Right forelimb (tissue), 1 donor: ENCODE results near the gene CADPS2.
"Not testable (repeated sequence)": the region's sequence is repeated elsewhere in the genome, so short reads cannot be mapped to it uniquely, and the experiment has no call there.

Experiments used
- DNase-seq: peaks from one replicate; pipeline ENCODE4 v3.0.0-alpha.2; 2018

The CADPS2 gene

DNA sequence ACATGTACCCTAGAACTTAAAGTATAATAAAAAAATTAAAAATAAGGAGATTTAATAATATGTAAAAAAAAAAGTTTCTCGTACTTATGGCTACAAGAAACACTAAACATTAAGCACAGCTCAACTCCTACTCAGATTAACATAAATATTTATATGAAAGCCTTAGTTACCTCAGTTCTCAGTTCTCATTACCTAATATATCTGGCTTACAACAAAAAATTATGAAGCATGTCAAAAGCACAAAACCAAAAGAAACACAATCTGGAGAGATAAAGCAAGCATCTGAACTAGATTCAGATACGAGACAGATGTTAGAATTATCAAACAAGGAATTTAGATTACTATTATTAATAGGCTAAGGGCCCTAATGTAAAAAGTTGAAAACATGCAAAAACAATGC, 227.4 kb downstream of the CADPS2 start:
- no peak for DNase-seq

DNA sequence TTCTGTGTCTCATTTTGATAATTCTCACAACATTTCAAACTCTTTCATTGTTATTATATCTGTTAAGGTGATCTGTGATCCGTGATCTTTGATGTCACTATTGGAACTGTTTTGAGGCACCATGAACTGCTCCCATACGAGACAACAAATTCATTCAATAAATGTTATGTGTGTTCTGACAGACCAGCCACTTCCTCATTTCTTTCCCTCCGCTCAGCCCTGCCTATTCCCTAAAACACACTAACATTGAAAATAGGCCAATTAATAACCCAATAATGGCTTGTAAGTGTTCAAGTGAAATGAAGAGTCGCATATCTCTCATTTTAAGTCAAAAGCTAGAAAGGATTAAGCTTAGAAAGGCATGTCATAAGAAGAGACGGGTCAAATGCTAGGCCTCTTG, 232.6 kb downstream of the CADPS2 start:
- no peak for DNase-seq

DNA sequence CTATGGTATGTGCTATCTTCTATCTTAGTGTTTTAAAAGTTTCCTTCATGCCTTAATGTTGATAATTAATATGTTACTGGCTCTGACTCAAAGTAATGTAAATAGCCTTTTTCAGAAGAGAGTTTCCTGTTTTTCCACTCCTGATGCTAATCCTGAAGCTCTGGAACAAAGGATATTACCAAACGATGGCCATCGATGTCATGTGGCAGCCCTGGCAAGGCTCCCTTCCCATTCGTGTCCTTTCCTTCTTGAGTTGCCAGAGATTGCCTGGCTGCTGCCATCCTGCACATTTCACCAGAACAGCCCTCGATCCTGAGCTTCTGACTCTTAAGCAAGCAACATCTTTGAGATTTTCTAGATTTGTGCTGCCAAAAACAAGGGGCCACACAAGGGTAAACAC, 233.4 kb downstream of the CADPS2 start:
- DNase-seq: no peak

DNA sequence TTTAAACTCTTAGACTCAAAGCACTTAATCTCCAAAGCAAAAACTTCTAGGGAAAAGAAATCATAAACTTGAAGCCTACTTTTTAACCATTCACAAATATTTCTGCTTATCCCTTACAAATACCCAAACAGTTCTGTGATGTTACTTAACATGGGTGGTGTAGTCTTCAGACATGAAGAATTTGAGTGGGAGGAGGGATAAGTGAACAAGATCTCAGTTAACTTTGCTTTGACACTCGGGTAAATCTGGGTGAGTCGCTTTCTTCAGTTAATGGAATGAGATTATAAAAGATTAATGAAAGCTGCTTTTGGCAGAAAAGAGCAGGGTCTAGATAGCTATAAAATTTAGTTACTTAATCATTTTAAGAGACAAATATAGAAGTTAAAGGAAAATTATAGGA, 234.8 kb downstream of the CADPS2 start:
- DNase-seq: no peak

DNA sequence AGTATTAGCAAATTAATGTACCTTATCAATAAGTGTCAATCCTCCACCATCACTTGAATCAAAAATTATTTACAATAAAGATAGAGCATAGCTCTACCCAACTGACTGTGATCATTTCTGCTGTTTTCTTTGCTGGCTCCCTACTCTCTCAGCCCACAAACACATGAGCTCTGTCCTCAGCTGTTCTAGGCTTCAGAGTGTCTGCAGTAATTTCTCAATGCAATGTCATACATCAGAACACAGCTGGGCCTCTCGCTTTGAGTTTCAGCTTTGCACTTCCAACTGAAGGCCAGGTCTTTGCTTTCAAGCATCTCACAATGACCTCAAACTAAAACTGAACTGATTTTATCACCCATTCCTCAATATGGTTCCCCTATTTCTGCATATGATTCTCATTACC, 243.0 kb downstream of the CADPS2 start:
- DNase-seq: no peak

DNA sequence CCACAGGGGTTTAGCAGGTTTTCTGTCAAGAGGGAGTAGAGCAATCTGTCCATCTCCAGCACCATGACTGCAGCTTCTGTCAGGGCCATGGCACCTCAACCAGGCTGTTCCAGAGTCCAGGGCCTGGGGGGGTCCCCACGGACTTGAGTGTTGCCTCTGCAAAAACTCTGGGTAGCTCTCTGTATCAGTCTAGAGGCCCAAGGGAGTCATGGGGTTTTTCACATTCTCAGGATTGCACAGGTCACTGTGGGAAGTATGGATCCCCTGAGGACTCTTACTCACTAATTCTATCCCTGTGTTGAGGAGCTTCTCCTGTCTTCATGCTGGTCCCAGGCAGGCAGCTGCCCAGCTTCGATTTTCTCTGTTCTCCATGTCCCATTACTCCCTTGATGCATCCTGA, 247.8 kb downstream of the CADPS2 start:
- DNase-seq: no peak

DNA sequence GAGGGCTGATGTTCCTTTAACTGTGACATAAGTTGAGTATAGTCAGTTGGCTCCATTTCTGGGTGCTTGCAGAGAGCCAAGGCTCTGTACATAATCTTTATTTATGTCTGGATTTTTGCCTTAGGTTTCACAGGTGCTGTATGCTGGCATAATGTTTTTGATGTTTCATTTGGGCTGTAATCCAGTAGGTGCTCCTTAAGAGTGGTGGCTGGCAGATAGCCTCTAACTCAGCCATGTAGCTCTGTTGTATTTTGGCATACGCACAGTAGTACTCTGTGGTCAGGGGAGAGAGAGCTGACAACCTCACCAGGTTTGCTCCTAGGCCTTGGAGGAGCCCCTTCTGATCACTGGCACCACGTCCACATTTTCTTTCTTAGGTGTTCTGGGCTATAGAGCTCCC, 248.5 kb downstream of the CADPS2 start:
- DNase-seq: no peak

DNA sequence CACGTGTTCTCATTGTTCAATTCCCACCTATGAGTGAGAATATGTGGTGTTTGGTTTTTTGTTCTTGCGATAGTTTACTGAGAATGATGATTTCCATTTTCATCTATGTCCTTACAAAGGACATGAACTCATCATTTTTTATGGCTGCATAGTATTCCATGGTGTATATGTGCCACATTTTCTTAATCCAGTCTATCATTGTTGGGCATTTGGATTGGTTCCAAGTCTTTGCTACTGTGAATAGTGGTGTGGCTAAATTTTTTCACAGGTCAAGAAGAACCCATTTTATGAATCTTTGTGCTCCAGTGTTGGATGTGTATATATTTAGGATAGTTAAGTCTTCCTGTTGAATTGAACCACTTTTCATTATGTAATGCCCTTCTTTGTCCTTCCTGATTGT, 250.8 kb downstream of the CADPS2 start:
- not testable (repeated sequence) for DNase-seq

DNA sequence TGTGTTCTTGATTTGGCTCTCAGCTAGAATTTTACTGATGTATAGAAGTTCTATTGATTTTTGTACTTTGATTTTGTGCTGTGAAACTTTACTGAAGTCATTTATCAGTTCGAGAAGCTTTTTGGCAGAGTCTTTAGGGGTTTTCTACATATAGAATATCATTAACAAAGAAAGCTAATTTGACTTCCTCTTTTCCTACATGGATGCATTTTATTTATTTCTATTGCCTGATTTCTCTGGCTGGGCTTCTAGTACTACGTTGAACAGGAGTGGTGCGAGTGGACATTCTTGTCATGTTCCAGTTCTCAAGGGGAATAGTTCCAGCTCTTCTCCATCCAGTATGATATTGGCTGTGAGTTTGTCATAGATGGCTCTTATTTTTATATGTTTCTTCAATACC, 252.8 kb downstream of the CADPS2 start:
- DNase-seq: no peak

DNA sequence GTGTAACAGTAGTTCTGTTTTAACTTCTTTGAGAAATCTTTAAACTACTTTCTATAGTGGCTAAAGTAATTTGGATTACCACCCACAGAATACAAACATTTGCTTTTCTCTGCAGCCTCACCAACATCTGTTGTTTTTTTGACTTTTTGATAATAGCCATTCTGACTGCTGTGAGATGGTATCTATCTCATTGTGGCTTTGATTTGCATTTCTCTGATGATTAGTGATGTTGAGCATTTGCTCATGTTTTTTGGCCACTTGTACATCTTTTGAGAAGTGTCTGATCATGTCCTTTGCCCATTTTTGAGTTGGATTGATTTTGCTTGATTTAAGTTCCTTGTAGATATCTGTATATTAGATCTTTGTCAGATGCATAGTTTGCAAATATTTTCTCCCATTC, 254.0 kb downstream of the CADPS2 start:
- no peak for DNase-seq

DNA sequence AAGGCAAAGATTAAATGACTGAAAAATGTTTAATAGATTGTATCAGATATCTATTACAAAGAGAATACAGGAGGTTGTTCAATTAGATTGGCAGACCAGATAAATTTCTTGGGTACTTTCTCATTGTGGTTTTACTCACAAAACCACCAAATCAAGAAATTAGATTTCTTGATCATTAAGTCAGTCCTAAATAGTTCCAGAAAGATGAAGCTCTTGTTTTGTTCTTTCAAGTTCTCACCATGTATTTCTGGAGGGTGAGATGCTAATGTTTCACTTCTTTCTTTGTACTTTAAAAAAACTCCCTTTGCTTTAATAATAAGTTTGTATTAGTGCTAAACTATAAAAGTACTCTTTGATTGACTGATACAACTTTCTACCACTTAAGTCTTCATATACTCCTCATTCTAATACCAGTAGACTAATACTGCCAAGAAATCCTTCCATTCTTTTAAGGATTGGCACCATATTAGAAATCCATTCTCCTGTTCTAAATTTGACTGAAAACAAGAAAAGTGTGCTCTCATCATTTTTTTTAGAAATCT, 256.8 kb downstream of the CADPS2 start:
- DNase-seq: no peak

DNA sequence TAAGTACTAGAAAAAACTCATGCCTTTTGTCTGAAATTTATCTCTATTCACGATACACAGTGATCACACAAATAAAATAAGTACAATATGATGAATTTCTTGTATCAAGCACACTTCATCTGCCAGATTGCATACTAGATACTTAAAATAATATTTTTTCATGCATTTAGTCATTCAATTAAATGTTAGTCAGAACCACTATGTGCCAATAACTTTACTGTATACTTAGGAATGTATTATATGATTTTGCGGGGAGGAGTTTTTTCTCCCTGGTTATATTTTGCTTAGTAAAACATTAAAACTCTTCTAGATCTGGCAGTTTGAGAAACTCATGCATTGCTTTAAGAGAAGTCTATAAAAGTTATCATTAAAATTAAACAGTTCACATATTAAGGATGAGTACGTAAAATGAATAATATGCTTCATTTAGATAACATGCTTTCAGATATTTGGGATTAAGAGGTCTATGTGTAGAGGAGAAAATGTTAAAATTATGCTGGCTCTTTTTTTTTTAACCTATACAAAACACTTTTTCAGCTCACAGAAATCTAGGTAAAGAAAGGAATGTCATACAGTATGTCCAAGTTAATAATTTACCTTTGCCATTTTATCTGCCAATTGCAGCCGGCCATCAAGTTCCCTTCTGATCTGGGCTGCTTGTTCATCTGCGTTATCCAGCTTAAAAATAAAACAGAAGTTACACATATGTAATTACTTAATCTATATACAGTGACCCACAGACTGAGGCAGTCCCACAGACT, 257.4 kb downstream of the CADPS2 start:
- DNase-seq: no peak

DNA sequence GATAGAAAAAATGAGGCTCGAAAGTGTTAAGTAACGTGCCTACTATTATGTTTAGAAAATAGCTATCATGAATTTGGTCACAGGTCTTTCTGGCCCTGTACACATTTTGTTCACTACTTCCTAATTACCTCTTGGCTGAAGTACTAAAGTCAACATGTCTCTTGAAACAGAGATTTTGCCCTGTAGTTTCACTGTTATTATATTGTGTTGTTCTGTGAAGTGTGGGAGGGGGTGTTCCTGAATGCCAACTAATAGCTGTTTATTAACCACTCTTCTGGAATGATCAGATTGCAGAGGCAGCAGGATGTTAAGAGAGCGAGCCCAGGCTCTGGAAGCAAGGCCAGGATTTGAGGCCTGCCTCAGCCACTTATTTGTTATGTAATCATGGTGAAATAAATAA, 259.5 kb downstream of the CADPS2 start:
- no peak for DNase-seq

DNA sequence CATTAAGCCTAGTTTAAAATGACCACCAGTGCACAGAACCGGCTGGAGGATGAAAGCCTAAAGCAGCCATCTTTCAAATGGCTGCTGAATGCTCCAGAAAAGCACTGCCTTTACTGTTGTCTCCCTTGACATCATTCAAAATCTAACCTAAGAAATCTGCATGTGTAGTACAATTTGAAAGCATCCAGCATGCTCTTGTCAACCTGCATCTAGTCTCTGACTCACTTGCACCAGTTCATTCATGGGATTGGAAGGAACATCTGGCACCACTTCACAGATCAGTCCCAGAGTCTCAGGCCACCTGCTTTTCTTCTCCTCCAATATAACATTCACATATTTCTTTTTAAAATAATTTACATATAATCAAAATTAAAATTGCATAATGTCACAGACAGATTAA, 263.6 kb downstream of the CADPS2 start:
- DNase-seq: no peak

DNA sequence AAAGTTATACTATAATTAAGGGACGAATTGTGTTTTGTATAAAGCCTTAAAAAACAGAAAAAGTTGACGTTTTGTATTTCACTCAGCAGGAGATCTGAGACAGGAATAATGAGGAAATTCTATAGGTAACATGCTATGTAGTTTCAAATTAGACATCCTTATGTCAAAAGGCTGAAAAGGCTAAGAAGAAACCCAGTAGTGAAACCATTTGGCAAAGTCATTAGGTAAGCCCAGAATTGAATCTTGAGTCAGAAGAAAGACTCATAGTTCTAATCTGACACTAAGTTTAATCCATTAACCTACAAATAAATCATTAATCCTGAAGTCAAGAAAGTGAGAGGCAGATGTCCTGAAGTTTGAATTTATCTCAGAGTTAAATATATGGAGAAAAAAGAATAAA, 266.6 kb downstream of the CADPS2 start:
- DNase-seq: no peak

DNA sequence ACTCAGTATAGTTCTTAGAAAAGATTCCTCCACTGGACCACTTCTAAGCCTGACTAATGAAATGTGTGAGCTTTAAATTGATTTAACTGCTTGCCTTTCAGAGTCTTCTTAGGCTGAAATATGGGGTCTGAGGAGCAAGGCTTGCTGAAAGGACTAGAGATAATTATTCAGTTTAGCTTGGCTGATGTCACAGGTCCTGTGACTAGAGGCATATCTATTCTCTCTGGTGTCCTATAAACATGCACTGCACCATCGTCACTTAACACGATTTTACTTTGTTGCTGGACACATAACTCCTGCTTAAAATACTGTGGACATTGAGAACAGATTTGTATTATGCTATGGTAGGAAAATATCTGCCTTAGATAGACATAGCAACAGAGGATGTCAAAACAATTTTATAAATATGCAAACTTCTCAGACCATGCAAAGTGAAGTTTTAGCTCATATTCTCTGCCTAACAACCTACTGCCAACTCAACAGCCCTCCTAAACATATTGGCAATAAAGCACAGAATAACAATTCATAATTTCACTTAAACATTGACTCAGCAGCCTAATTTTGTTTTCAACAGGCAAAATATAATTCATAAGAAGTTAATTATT, 267.6 kb downstream of the CADPS2 start:
- DNase-seq: no peak

DNA sequence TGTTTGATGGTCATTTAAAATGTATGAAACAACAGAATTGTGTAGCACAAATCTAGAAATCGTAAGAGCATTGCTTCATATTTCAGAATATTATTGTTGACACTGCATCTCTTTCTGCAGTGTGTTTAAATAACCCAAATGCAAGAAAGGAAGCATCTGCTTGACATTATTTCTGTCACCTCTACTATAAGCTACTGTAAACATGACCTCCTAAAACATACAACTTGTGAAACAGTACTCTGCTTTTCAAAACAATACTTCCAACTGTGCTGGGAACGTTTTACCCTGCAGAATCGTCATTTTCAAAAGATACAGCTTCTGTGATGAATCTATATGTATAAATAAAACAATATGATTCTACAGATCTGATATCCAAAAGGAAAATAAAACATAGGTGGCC, 269.3 kb downstream of the CADPS2 start:
- DNase-seq: no peak

DNA sequence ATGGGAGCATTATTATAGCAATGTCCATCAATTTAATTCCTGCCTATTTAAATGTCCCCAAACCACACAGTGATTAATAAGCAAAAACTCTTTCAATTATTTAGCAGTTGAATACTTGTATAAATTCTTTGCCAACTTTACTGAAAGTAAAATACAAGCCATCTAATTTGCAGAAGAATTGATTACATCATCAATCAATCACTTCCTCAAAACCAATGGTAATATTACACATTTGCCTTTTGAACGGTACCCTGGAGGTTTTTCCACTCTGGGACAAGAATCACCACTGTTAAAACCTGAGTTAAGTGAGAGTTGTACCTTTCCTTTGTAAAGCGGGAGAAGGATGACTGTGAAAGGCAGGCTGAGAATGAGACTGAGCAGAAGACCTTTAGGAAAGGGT, 280.3 kb downstream of the CADPS2 start:
- DNase-seq: no peak

DNA sequence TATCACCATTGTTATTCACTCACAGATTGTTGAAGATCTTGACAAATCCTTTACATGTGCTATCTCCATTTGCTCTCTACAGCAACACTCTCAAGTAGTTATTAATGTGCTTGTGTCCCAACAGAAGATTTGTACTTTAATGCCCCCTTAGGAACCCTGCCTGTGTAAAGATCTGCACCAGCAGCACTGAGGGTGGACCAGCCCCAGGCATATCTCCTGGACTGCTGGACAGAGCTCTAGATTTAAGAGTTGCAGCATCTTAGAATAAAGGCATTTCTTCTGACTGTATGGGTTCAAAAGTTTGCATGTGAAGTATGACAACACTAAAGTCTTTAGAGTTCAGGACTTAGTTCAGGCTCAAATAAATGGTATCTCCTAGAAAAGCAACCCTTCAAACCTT, 282.0 kb downstream of the CADPS2 start:
- DNase-seq: no peak

DNA sequence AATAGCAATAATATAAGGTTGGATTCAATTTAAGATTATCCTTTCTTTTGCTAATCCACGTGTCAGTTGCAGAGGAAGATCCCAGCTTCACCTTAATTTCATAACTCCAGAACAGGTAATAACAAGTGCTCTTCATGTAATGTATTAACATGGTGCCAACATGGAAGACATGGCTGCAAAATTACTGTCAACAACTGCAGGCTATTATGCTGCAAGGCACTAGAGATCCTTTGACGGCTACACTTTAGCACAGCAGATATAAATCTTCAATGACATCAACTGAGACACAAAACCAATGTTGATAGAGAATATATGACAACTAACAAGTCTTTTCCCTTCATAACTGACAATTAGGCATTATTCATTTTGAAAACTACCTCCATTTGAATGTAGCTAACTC, 283.5 kb downstream of the CADPS2 start:
- no peak for DNase-seq

DNA sequence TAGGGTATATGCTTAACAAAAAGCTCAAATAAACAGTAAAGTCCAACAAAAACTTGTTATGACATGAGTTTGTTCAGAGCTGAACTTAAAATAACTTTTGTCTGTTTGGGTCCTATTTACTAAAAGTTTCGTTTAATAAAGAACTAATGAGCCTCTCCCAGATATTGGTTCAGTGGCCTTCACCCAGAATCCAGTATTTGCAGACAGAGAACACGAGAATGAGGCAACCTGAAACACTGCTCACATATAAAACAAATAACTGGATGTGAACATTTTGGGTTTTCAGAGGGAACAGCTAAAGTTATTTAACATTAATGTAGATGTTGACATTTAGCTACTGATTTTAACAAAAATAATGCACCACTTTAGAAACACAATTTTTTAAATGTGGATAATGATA, 285.6 kb downstream of the CADPS2 start:
- DNase-seq: no peak

DNA sequence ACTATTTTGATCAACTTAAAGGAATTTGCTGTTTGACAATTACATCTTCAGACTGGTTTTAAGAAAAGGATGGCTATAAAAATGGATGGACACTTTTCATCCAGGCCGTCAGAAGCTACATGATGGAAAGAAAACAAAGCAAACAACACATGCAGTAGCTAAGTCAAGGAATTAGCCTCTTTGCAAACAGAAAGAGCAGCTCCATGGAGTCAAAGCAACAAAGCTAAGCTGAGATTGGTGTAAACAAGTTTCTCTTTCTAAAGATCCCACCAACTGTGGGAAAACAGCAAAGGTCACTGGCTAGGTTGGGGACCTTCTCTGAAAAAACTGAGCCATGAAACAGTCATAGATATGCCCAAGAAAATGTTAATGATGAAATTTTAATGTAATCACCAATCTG, 286.2 kb downstream of the CADPS2 start:
- no peak for DNase-seq

DNA sequence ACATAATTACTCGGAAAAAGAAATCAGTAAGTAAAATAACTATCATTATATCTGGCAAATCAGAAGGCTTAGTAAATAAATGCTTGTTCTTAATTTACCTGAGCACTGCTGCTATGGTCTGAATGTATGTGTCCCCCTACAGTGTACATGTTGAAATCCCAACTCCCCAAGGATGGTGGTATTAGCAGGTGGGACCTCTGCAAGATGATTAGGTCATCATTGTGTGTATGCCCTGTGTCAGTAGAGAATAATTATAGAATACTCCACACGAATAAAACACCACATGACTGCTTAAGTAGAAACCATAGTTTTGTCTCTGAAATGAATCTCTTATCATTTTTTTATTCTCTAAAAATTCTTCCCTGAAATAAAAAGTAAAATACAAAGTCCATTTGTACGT, 289.0 kb downstream of the CADPS2 start:
- DNase-seq: no peak

DNA sequence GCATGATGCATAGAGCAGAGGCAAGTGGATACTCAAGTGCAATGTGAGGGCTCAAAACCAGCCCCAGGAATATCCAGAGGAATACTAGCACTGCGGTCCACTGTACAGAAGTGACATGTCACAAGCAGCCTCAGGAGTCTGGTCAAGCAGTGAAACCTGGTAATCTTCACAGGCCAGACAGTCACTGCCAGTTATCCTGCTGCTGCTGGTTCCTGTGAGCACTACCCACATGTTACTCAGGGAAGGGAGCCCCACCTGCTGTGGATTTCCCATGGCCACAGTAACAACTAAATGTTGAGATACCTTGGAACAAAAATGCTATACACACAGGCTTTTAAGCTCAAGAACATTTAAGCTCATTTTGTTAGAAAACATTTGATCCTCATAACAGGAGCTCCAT, 290.4 kb downstream of the CADPS2 start:
- no peak for DNase-seq

DNA sequence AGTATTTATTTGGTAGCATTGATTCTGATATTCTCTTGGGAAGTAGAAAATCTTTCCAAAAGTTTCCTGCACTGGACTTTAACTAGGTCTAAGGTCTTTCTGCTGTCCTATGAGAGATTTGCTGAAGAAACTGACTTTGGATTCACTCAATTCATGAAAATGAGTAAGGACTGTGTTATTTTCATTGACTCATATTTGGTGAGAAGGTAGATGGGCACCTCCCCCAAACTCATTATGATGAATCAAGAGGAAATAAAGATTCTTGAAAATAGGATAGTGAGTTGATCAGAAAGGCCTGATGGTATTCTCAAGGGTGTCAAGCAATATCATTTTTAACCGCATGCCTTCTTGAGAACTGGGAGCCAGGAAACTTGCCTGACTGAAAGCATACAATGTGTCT, 297.6 kb downstream of the CADPS2 start:
- DNase-seq: no peak
